ENCODE results near the gene ZFP91. TPM values are rescaled to one million over a fixed set of nuclear protein-coding genes. Genes with fewer than 3 reads are reported as not detected.

The ZFP91 gene
- total and polyA plus RNA-seq, 12 donors: 6.6 to 58.1 (median 49.3) TPM

DNA sequence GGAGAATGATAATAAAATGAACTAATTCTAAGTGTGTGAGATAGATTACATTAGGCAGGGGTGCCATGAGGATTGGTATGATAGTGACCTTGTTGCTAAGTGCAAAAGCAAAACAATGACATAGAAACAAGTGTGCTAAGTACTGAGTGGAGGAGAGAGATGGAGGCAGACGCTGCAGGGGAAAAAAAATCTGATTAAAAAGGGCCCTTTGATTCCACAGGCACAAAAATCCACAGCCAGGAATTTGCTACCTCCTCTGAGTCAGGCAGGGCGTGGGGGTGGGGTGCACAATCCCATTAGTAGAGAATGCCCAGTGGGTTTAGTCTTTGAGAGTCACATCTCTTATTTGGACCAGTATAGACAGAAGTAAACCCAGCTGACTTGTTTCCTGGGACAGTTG lies 43.5 kb downstream of the ZFP91 start, which contains the start of gene CNTF:
TSS of gene CNTF (plus strand) at position 322 of the 400 bp plus-strand sequence. CDS start 88 bp downstream, outside the sequence.
- no peak within 1 kb of the TSS for H3K27ac ChIP-seq

GRCh38 chr11:58625086-58625485 lies 46.2 kb downstream of the ZFP91 start:
- H3K4me1 ChIP-seq (replicated peaks in 1 of 2): peaks cover 15 to 21% of the 10 kb centered on the region in 2 donors
- no peaks in the 10 kb centered on the region for H3K9me3 ChIP-seq (replicated peaks in 1 of 3)
- H3K27me3 ChIP-seq: no peaks in the 10 kb centered on the region
- DNase-seq: no peak
- TF ChIP-seq, protein P1, sequence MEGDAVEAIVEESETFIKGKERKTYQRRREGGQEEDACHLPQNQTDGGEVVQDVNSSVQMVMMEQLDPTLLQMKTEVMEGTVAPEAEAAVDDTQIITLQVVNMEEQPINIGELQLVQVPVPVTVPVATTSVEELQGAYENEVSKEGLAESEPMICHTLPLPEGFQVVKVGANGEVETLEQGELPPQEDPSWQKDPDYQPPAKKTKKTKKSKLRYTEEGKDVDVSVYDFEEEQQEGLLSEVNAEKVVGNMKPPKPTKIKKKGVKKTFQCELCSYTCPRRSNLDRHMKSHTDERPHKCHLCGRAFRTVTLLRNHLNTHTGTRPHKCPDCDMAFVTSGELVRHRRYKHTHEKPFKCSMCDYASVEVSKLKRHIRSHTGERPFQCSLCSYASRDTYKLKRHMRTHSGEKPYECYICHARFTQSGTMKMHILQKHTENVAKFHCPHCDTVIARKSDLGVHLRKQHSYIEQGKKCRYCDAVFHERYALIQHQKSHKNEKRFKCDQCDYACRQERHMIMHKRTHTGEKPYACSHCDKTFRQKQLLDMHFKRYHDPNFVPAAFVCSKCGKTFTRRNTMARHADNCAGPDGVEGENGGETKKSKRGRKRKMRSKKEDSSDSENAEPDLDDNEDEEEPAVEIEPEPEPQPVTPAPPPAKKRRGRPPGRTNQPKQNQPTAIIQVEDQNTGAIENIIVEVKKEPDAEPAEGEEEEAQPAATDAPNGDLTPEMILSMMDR (IDR thresholded peaks at IDR 0.05): no peak
- TF ChIP-seq POLR2A (IDR thresholded peaks at IDR 0.05): no peak
- H3K4me3 ChIP-seq: no peak overlapping the region
- no peak overlapping the region for H3K27ac ChIP-seq
- intact Hi-C loops (cut with DNase I): no loop called here
- 95 to 98% (median 96%) methylated on average over 4 of the region's 4 CpGs for WGBS, 4 donors
- peaks cover 0 to 35% of the 10 kb centered on the region in 2 donors for H3K36me3 ChIP-seq (replicated peaks in 1 of 2)

More for the DNA sequence above, 43.5 kb downstream of the ZFP91 start, which contains the start of gene CNTF:
- H3K9me3 ChIP-seq (replicated peaks in 1 of 3): no peaks in the 10 kb centered on the region
- 77 to 83% (median 80%) methylated on average over 2 of the region's 2 CpGs for WGBS, 4 donors
- peaks cover 0 to 61% of the 10 kb centered on the region in 2 donors for H3K36me3 ChIP-seq (replicated peaks in 1 of 2)
- no peak within 1 kb of the TSS for H3K4me3 ChIP-seq
- DNase-seq: no peak
- TF ChIP-seq, protein P1 (IDR thresholded peaks at IDR 0.05): no peak
- no peak for TF ChIP-seq POLR2A (IDR thresholded peaks at IDR 0.05)
- intact Hi-C loops (cut with DNase I): no loop called here
- H3K4me1 ChIP-seq (replicated peaks in 1 of 2): peaks cover 9 to 20% of the 10 kb centered on the region in 2 donors
- H3K27me3 ChIP-seq: no peaks in the 10 kb centered on the region

- H3K4me3 ChIP-seq: no peak overlapping the region
- H3K27me3 ChIP-seq: no peaks in the 10 kb centered on the region
- TF ChIP-seq, protein P1 (IDR thresholded peaks at IDR 0.05): no peak
- no peak for TF ChIP-seq POLR2A (IDR thresholded peaks at IDR 0.05)
- H3K36me3 ChIP-seq (replicated peaks in 1 of 2): peaks cover 0 to 28% of the 10 kb centered on the region in 2 donors
- peaks cover 15 to 21% of the 10 kb centered on the region in 2 donors for H3K4me1 ChIP-seq (replicated peaks in 1 of 2)
- no peaks in the 10 kb centered on the region for H3K9me3 ChIP-seq (replicated peaks in 1 of 3)
- WGBS, 4 donors: 90 to 94% (median 92%) methylated on average over 4 of the region's 4 CpGs
- DNase-seq: no peak
- peak overlapping the region in 1 of 5 donors; percentile 58 for H3K27ac ChIP-seq
- intact Hi-C loops (cut with DNase I): no loop called here
These were observed 47.1 kb downstream of the ZFP91 start for GRCh38 chr11:58625826-58626460.

- 75 to 80% (median 78%) methylated on average over 4 of the region's 4 CpGs for WGBS, 4 donors
These were observed 48.1 kb downstream of the ZFP91 start for GRCh38 chr11:58626934-58627483.

More at GRCh38 chr11:58626934-58627483, 48.1 kb downstream of the ZFP91 start:
- H3K36me3 ChIP-seq (replicated peaks in 1 of 2): peaks cover 0 to 27% of the 10 kb centered on the region in 2 donors
- no peak overlapping the region for H3K4me3 ChIP-seq
- peak overlapping the region; percentile 34 to 67 (median 58) for H3K27ac ChIP-seq
- intact Hi-C loops (cut with DNase I): no loop called here
- H3K9me3 ChIP-seq (replicated peaks in 1 of 3): no peaks in the 10 kb centered on the region
- DNase-seq: no peak
- TF ChIP-seq, protein P1 (IDR thresholded peaks at IDR 0.05): no peak
- no peak for TF ChIP-seq POLR2A (IDR thresholded peaks at IDR 0.05)
- peaks cover 15 to 21% of the 10 kb centered on the region in 2 donors for H3K4me1 ChIP-seq (replicated peaks in 1 of 2)
- H3K27me3 ChIP-seq: no peaks in the 10 kb centered on the region

Measured in adrenal gland (tissue), 12 donors.